Activated naive CD8-positive, alpha-beta T cell treated with anti-CD3 and anti-CD28 coated beads, Interleukin-2, amount 50 U/mL, for 24 hours (primary cell): ENCODE measurements around the gene LALBA.
A peak's percentile ranks its signal among the peaks of the same experiment; 100 is the strongest.
"Not testable (repeated sequence)": the region's sequence is repeated elsewhere in the genome, so short reads cannot be mapped to it uniquely, and the experiment has no call there.

Source experiments
- ATAC-seq: fragments of 150-1000 bp; cut with Tn5 transposase; one replicate; pipeline ENCODE4 v1.10.0; 2021
- DNase-seq: peaks from one replicate; pipeline ENCODE4 v3.0.0; 2021
- H3K27ac Mint-ChIP-seq: one replicate; pipeline ENCODE4 v1.8.0; 2021; ENCODE audit warnings: mild to moderate bottlenecking, mixed read lengths
- H3K27me3 Mint-ChIP-seq: one replicate; pipeline ENCODE4 v1.8.0; 2021; ENCODE audit warnings: mixed read lengths
- H3K36me3 Mint-ChIP-seq: one replicate; pipeline ENCODE4 v1.8.0; 2021; ENCODE audit warnings: low read depth, mixed read lengths
- H3K4me1 Mint-ChIP-seq: one replicate; pipeline ENCODE4 v1.8.0; 2021; ENCODE audit warnings: mixed read lengths
- H3K4me3 Mint-ChIP-seq: one replicate; pipeline ENCODE4 v1.8.0; 2021; ENCODE audit warnings: mild to moderate bottlenecking, moderate library complexity, mixed read lengths
- H3K9me3 Mint-ChIP-seq: one replicate; pipeline ENCODE4 v1.8.0; 2021; ENCODE audit warnings: mixed read lengths

The LALBA gene

GRCh38 chr12:48553666-48554343 lies 16.0 kb downstream of the LALBA start:
- H3K27ac Mint-ChIP-seq, ATAC-seq, H3K27me3 Mint-ChIP-seq, H3K4me3 Mint-ChIP-seq, H3K36me3 Mint-ChIP-seq, H3K9me3 Mint-ChIP-seq, DNase-seq: not testable (repeated sequence)
- peaks cover 13% of the 10 kb centered on the region for H3K4me1 Mint-ChIP-seq

- peaks cover 13% of the 10 kb centered on the region for H3K4me1 Mint-ChIP-seq
- not testable (repeated sequence) for DNase-seq, H3K27me3 Mint-ChIP-seq, H3K9me3 Mint-ChIP-seq, ATAC-seq, H3K36me3 Mint-ChIP-seq, H3K27ac Mint-ChIP-seq, H3K4me3 Mint-ChIP-seq
Measured at GRCh38 chr12:48551636-48552035, 18.2 kb downstream of the LALBA start.

GRCh38 chr12:48547012-48547411 lies 22.8 kb downstream of the LALBA start:
- not testable (repeated sequence) for H3K27me3 Mint-ChIP-seq, ATAC-seq, DNase-seq, H3K9me3 Mint-ChIP-seq, H3K4me1 Mint-ChIP-seq, H3K4me3 Mint-ChIP-seq, H3K27ac Mint-ChIP-seq, H3K36me3 Mint-ChIP-seq

GRCh38 chr12:48545833-48546469 lies 23.9 kb downstream of the LALBA start:
- DNase-seq = no peak
- Mint-ChIP-seq H3K36me3 (no peaks in the 10 kb centered on the region), H3K27ac (no peak overlapping the region), H3K4me3 (no peak overlapping the region), H3K27me3 (peaks cover 8% of the 10 kb centered on the region), H3K9me3 (no peaks in the 10 kb centered on the region), H3K4me1 (peaks cover 14% of the 10 kb centered on the region)
- no peak for ATAC-seq

GRCh38 chr12:48542300-48542928 lies 27.4 kb downstream of the LALBA start:
- H3K4me3 Mint-ChIP-seq = no peak overlapping the region
- peaks cover 6% of the 10 kb centered on the region for H3K27me3 Mint-ChIP-seq
- DNase-seq (peak; percentile 62), ATAC-seq (no peak)
- peaks cover 32% of the 10 kb centered on the region for H3K4me1 Mint-ChIP-seq
- peaks cover 4% of the 10 kb centered on the region for H3K9me3 Mint-ChIP-seq
- no peak overlapping the region for H3K27ac Mint-ChIP-seq
- no peaks in the 10 kb centered on the region for H3K36me3 Mint-ChIP-seq

- no peak for ATAC-seq
- H3K4me3 Mint-ChIP-seq = no peak overlapping the region
- peaks cover 4% of the 10 kb centered on the region for H3K9me3 Mint-ChIP-seq
- H3K27ac Mint-ChIP-seq = no peak overlapping the region
- no peaks in the 10 kb centered on the region for H3K36me3 Mint-ChIP-seq
- no peak for DNase-seq
- H3K4me1 Mint-ChIP-seq = peaks cover 40% of the 10 kb centered on the region
- H3K27me3 Mint-ChIP-seq = peaks cover 2% of the 10 kb centered on the region
Measured at GRCh38 chr12:48536602-48537001, 33.2 kb downstream of the LALBA start.

- Mint-ChIP-seq H3K36me3 (no peaks in the 10 kb centered on the region), H3K27me3 (peaks cover 2% of the 10 kb centered on the region), H3K4me1 (peaks cover 17% of the 10 kb centered on the region), H3K9me3 (no peaks in the 10 kb centered on the region), H3K4me3 (no peak overlapping the region), H3K27ac (peak overlapping the region; percentile 2)
- no peak for ATAC-seq
- no peak for DNase-seq
Measured at GRCh38 chr12:48532601-48533000, 37.2 kb downstream of the LALBA start.

GRCh38 chr12:48527891-48528670 lies 41.8 kb downstream of the LALBA start:
- H3K4me1 Mint-ChIP-seq = peaks cover 19% of the 10 kb centered on the region

GRCh38 chr12:48525332-48525731 lies 44.5 kb downstream of the LALBA start, which contains the start of gene OR8S1:
OR8S1 (plus strand) TSS chr12:48525632; CDS start chr12:48525632, 0 bp downstream.
- no peak for DNase-seq
- Mint-ChIP-seq H3K36me3 (no peaks in the 10 kb centered on the region), H3K4me1 (peaks cover 4% of the 10 kb centered on the region), H3K27me3 (peaks cover 3% of the 10 kb centered on the region), H3K4me3 (no peak within 1 kb of the TSS), H3K27ac (no peak within 1 kb of the TSS), H3K9me3 (no peaks in the 10 kb centered on the region)
- ATAC-seq = no peak

More at GRCh38 chr12:48527891-48528670, 41.8 kb downstream of the LALBA start:
- Mint-ChIP-seq H3K27me3 (peaks cover 2% of the 10 kb centered on the region), H3K9me3 (no peaks in the 10 kb centered on the region), H3K4me3 (no peak overlapping the region), H3K36me3 (no peaks in the 10 kb centered on the region), H3K27ac (no peak overlapping the region)
- ATAC-seq (no peak), DNase-seq (no peak)

- H3K36me3 Mint-ChIP-seq, H3K9me3 Mint-ChIP-seq, H3K27ac Mint-ChIP-seq, ATAC-seq, H3K4me1 Mint-ChIP-seq, H3K4me3 Mint-ChIP-seq, DNase-seq, H3K27me3 Mint-ChIP-seq: not testable (repeated sequence)
Measured at GRCh38 chr12:48520381-48520780, 49.5 kb downstream of the LALBA start.
